ENCODE measurements around the gene PHLDB1.
"Not testable (repeated sequence)": the region's sequence is repeated elsewhere in the genome, so short reads cannot be mapped to it uniquely, and the experiment has no call there.

GRCh38 chr11:118603709-118604108 is 3.7 kb upstream of the PHLDB1 start:
- TF ChIP-seq RAD21 (IDR thresholded peaks at IDR 0.05 in 1 of 2, conservative IDR thresholded peaks at IDR 0.05 in 1 of 2; ENCODE audit: low read depth in 2 of 2, low read length in 2 of 2); CTCF (IDR thresholded peaks at IDR 0.05; ENCODE audit: control extremely low read depth in 1 of 3, insufficient read depth in 1 of 3, low read depth in 1 of 3, low read length in 3 of 3); SRF (IDR thresholded peaks at IDR 0.05; ENCODE audit: low read depth, low read length); YY1 (IDR thresholded peaks at IDR 0.05; ENCODE audit: low read depth, low read length); ATF2 (IDR thresholded peaks at IDR 0.05; ENCODE audit: low read length): not testable (repeated sequence)

Data from H1 (cell line).